ENCODE data around the gene PSMB5.

PSMB5 gene

DNA sequence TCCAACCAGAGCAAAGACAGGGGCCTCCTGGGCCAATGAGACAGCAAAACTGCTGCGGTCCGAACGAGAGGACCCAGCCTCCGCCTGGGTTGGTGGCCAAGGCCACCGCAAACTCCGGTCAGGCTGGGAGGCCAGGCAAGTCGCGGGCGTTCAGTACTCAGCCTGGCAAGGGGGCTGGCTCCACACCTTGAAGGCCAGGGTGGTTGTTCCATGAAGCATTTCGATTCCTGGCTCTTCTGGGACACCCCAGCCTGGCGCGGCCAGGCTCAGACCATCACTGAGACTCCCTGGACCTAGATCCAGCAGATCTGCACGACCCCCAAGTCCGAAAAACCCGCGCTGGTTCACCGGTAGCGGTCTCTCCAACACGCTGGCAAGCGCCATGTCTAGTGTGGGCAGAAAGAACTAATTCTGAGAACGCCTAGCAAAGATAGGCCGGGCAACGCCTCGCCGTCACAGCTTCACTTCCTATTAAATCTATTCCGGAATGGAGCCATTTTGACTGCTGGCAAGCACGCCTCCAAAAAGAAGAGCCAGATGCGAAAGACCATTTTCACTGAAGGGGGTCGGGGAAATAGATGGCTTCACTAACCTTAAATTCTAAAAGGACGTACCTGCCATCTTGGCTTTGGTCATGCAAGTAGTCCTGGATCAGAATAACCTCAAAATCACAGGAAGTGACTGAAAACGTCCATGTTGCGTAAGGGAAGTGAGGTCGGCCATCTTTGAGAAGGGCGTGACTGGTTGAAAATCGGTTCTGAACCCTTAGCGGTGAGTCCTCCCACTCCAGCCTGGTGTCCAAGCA, at the start of gene PSMB5:
PSMB5 (minus strand) TSS at position 403 of the 805 bp plus-strand sequence; CDS start at position 384, 19 bp downstream.
- H3K27me3 Mint-ChIP-seq, result no peaks in the 10 kb centered on the region
- peak within 1 kb of the TSS; percentile 86 for H3K4me3 Mint-ChIP-seq
- peaks cover 32% of the 10 kb centered on the region for H3K4me1 Mint-ChIP-seq
- ATAC-seq, result peak; percentile 98
- H3K27ac Mint-ChIP-seq, result peak within 1 kb of the TSS; percentile 97
- peaks cover 19% of the 10 kb centered on the region for H3K36me3 Mint-ChIP-seq
- H3K9me3 Mint-ChIP-seq, result no peaks in the 10 kb centered on the region

DNA sequence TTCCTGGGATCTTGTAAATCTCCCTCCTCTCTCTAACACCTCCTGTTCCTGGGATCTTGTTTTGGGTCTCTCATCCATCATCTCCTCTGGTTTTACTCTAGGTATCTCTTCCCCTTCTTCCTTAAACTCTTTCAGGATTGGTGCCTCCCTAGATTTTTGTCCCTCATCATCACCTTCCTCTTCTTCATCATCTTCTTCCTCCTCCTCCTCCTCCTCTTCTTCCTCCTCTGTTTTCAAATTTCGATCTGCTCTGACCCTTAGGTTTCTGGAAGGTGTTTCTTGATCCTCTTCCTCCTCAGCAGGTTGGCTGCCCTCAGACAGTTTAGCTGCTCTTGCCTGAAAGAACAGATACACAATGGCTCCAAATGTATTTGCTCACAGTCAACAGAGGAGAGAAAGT, 45.8 kb upstream of the PSMB5 start:
- no peak for ATAC-seq
- peaks cover 10% of the 10 kb centered on the region for H3K4me1 Mint-ChIP-seq
- H3K27me3 Mint-ChIP-seq, result no peaks in the 10 kb centered on the region
- no peaks in the 10 kb centered on the region for H3K9me3 Mint-ChIP-seq
- H3K27ac Mint-ChIP-seq, result peak overlapping the region; percentile 4
- no peak overlapping the region for H3K4me3 Mint-ChIP-seq
- peaks cover 39% of the 10 kb centered on the region for H3K36me3 Mint-ChIP-seq

DNA sequence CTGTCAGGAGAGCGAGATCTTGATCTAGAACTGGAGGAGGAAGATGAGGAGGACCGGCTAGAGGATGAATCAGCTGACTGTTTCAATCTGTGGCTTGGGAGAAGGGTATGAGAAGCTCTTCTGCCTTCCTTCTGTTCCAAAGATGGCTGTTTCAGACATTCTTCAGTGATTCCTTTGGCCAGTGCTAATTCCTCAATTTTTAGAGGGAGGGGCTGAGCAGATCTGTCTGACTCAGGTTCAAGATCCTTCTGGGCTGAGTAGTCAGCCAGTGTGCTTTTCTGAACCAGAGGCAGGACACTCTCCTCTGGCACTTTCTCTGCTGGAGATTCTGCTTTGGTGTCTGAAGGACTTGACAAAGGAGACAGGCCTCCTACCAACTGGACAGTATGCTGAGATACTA, 45.0 kb upstream of the PSMB5 start:
- peaks cover 7% of the 10 kb centered on the region for H3K4me1 Mint-ChIP-seq
- peak overlapping the region; percentile 4 for H3K27ac Mint-ChIP-seq
- no peaks in the 10 kb centered on the region for H3K9me3 Mint-ChIP-seq
- no peaks in the 10 kb centered on the region for H3K27me3 Mint-ChIP-seq
- no peak for ATAC-seq
- H3K4me3 Mint-ChIP-seq, result no peak overlapping the region
- H3K36me3 Mint-ChIP-seq, result peaks cover 37% of the 10 kb centered on the region

DNA sequence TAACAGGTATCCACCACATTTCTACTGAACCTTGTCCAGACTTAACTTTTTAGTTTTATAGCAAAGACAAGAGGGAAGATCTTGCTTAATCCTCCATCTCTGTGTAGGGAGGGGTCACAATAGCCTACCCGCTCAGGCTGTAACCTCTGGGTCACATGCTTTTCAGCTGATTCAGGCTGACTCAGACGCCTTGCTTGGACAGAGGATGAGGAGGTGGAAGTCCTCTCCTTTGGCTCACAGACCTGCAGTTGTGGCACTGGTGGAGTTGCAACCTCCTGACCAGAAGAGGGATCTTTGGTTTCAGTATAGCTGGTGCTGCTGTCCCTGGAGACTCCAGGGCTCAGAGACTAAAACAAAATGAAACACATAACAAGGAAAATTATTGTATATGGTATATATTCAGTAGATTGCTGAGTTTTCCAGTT, 44.0 kb upstream of the PSMB5 start:
- peak; percentile 65 for ATAC-seq
- peak overlapping the region; percentile 4 for H3K27ac Mint-ChIP-seq
- peaks cover 35% of the 10 kb centered on the region for H3K36me3 Mint-ChIP-seq
- H3K4me1 Mint-ChIP-seq, result peaks cover 7% of the 10 kb centered on the region
- H3K4me3 Mint-ChIP-seq, result no peak overlapping the region
- H3K27me3 Mint-ChIP-seq, result no peaks in the 10 kb centered on the region
- H3K9me3 Mint-ChIP-seq, result no peaks in the 10 kb centered on the region

DNA sequence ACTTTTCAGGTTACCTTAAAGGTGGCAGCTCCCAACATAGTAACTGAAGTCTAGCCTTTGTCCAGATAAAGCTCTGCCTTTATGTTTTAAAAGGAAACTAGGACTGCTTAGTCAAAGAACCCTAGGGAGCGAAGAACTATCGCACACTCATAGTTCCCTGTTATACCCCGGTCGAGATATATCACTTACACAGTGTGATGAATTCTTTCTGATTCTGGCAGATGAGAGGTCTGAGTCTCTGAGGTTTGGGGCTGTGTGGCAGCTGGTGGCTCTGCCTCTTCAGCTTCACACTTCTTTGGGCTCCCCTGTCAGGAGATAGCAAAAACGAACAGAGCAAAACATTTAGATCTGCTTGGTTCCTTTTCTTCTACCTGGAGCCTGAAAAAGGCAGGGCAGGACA, 43.3 kb upstream of the PSMB5 start:
- H3K27ac Mint-ChIP-seq, result no peak overlapping the region
- H3K9me3 Mint-ChIP-seq, result no peaks in the 10 kb centered on the region
- no peak for ATAC-seq
- peaks cover 7% of the 10 kb centered on the region for H3K4me1 Mint-ChIP-seq
- H3K4me3 Mint-ChIP-seq, result no peak overlapping the region
- no peaks in the 10 kb centered on the region for H3K27me3 Mint-ChIP-seq
- peaks cover 35% of the 10 kb centered on the region for H3K36me3 Mint-ChIP-seq

DNA sequence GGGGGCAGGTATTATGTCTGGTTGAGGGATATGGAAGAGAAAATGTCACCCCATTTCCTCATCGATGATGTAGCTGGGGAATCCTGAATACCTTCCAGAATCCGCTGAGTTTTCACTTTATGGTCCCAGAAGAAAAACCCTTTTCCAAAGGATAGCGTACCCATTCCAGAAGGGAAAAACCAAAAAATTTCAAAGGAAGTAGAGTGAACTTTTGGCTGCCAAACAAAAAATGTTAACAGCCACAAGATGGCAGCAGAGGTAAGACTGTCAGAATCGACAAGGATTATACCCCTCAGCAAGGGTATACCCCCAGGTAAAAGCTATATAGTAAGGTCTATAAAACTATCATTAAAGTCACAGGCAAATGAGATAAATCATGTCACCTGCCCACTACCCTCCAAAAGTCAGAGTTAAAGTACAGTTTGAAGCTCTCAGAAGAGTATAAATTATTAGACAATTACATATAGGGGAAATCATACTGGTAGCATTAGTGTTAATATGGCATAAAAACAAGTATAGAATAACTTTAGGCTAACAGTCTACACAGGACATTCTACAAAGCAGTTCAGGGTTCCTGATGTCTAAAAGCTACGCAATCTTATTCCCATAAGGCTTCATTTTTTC, 42.2 kb upstream of the PSMB5 start:
- no peaks in the 10 kb centered on the region for H3K27me3 Mint-ChIP-seq
- no peak overlapping the region for H3K4me3 Mint-ChIP-seq
- no peak for ATAC-seq
- H3K4me1 Mint-ChIP-seq, result peaks cover 13% of the 10 kb centered on the region
- no peaks in the 10 kb centered on the region for H3K9me3 Mint-ChIP-seq
- H3K36me3 Mint-ChIP-seq, result peaks cover 40% of the 10 kb centered on the region
- H3K27ac Mint-ChIP-seq, result no peak overlapping the region

DNA sequence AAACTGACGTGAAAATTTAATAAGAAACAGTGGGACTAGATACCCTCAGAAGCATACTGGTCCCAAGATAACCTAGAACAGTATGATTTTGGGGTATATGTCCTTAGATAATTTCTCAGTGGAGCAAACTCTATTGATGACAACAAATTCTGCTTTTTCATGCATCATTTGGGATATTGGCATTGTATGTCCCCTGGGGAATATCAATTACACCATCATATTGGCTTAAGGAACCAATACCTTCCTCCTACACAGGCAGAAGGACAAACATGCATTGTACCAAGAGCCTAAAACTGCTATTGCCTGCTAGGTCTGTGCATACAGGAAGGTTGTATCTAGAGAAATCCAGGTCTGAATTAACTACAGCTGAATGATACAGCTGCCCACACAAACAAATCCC, 40.2 kb upstream of the PSMB5 start:
- Mint-ChIP-seq H3K4me3 (no peak overlapping the region), H3K27me3 (no peaks in the 10 kb centered on the region), H3K27ac (no peak overlapping the region), H3K9me3 (no peaks in the 10 kb centered on the region), H3K4me1 (peaks cover 32% of the 10 kb centered on the region), H3K36me3 (peaks cover 28% of the 10 kb centered on the region)
- ATAC-seq, result no peak

DNA sequence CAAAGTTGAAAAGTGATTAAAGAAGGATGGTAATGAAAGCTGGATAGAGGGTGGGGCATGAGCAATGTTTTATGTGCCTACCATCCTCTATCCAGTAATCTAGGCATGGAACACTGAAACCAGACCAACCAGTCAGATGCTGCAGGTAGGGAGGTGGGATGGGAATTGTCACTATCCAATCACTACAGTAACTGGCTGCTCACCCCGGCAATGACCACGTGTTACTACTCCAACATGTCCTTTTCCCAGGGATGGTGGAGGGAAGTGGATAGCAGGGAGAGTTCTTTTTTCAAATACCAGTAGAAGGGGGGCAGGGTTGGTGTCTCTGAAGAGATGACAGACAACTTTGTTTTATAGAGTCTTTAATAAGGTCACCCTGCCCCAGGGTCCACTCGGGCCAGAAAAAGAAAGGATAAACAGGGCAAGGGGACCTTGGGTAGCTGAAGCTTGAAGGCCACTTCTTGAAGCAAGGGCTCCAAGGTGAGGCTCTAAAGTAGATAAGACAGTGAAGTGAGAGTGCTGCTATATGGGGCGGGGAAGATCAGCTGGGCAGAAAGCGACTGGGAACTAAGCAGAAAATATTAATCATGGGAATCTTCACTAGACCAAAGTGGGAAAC, 37.3 kb upstream of the PSMB5 start:
- H3K4me1 Mint-ChIP-seq, result peaks cover 40% of the 10 kb centered on the region
- H3K4me3 Mint-ChIP-seq, result peak overlapping the region; percentile 87
- H3K27me3 Mint-ChIP-seq, result no peaks in the 10 kb centered on the region
- peaks cover 27% of the 10 kb centered on the region for H3K36me3 Mint-ChIP-seq
- H3K9me3 Mint-ChIP-seq, result no peaks in the 10 kb centered on the region
- no peak for ATAC-seq
- H3K27ac Mint-ChIP-seq, result peak overlapping the region; percentile 83

DNA sequence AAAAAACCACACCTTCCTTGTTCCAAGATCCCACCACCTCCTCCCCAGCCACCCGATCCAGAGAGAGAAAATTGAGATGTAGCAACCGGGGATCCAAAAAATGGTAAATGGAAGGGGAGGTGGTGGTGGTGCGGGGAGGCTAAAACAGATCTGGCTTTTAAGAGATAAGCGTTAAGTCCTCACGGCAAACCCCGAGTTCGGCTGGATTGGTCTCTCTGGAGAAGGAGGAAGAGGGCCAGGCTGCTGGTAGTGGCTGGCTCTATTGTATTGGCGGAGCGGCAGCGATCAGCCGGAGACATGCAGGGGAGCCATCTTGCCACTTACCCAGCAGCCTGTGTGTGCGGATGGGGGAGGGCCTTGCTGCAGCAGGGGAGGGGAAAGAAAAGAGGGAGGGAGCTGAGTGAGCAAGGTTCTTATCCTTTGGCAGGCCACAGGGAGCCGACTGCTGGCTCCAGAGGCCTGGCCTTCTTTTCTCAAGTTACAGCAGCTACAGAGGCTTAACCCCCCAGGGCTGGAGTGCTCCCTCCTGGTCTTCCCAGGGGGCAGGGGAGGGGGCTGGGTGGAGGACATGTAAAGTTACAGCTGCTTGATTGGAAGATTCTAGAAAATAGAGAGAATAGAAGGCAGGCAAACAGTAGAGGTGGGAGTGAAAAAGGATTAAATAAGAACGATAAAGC, 36.7 kb upstream of the PSMB5 start:
- ATAC-seq, result peak; percentile 92
- Mint-ChIP-seq H3K27me3 (no peaks in the 10 kb centered on the region), H3K9me3 (no peaks in the 10 kb centered on the region), H3K4me3 (peak overlapping the region; percentile 87), H3K27ac (peak overlapping the region; percentile 83), H3K36me3 (peaks cover 33% of the 10 kb centered on the region), H3K4me1 (peaks cover 40% of the 10 kb centered on the region)

DNA sequence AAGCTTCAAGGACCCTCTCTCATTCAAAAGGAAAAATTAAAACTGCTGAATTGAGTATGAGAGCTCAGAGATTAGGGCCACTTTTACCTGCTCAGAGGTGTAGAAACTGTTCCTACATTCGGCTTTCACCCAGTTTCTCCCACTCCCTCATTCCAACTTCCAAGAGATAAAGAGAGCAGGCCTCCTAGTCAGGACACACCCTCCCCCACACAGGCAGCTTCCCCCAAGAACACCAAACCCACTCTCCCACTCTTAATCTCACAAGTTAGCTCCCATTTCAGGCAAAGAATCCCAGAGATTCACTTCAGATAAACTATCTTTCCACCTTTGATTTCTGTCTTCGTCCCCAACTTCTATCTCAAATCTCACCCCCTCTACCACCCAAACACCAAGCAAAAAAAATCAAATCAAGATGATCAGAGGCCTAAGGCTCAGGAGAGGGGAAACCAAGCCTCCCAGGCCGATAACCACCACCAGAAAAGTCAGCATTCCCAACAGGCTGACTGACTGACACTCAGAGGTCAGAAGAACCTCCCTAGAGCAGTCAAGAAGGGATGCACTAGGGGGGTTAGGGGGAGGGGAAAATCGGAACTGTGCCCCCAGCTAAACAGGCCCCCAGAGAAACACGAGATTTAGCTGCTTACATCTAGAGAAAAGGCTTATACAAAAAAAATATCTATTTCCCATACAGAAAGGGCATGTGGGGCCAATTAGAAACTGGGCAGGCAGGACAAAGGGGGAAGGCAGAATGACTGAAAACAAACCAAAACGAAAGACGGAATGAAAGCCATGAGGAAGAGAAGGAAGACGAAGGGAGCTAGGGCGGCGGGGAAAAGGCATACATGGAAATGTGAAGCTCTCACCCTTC, 35.8 kb upstream of the PSMB5 start:
- Mint-ChIP-seq H3K27me3 (no peaks in the 10 kb centered on the region), H3K4me3 (peak overlapping the region; percentile 87), H3K36me3 (peaks cover 39% of the 10 kb centered on the region), H3K27ac (peak overlapping the region; percentile 83), H3K4me1 (peaks cover 40% of the 10 kb centered on the region), H3K9me3 (no peaks in the 10 kb centered on the region)
- ATAC-seq, result no peak

DNA sequence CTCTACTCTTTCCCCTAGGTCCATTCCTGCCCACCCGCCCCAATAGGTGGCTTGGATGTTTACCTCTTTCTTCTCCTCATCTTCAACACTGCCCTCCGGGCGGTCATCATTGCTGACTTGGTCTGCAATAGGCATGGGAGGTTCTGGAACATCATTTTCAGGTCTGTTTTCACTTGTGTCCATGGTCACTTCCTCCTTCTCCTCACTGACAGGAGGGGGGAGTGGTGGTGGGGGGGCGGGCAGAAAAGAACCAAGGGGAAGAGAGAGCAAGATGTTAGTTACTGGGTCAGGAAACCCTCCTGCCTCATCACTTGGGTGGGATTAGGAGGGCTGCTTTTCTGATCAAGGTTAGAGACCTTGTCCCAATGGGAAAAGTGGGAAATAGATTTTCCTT, 34.7 kb upstream of the PSMB5 start:
- Mint-ChIP-seq H3K4me3 (no peak overlapping the region), H3K4me1 (peaks cover 40% of the 10 kb centered on the region), H3K36me3 (peaks cover 45% of the 10 kb centered on the region), H3K9me3 (no peaks in the 10 kb centered on the region), H3K27me3 (no peaks in the 10 kb centered on the region), H3K27ac (peak overlapping the region; percentile 50)
- no peak for ATAC-seq

DNA sequence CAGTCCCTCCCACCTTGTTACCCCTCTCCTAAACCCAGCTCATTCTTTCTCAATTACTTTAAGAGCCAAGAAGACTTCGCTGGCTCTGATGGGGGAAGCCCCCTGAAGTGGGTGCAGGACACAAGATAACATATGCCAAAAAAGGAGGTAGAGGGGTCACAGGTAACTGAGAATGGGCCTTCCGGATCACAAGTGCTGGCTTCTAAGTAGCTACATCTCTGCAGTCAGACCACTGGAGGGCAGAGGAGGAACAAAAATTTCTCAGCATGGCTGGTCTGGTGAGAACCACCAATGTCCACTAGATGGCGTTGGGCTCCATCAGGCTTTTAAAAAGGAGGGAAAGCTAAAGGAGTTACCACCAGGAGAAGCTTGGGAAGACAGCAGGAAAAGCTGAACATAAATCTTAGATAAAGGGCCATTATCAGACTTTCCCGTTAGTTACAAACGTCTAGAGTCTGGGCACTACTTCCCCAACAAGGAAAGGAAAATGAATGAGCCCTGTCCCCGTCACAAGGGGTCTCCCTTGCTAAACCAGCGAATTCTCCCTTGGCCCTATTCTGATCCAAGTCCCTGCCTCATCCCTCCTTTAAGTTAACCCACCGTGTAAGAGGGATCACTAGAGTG, 34.2 kb upstream of the PSMB5 start:
- peak overlapping the region; percentile 50 for H3K27ac Mint-ChIP-seq
- H3K4me3 Mint-ChIP-seq, result peak overlapping the region; percentile 22
- H3K36me3 Mint-ChIP-seq, result peaks cover 50% of the 10 kb centered on the region
- peaks cover 40% of the 10 kb centered on the region for H3K4me1 Mint-ChIP-seq
- no peaks in the 10 kb centered on the region for H3K27me3 Mint-ChIP-seq
- H3K9me3 Mint-ChIP-seq, result no peaks in the 10 kb centered on the region
- peak; percentile 91 for ATAC-seq

DNA sequence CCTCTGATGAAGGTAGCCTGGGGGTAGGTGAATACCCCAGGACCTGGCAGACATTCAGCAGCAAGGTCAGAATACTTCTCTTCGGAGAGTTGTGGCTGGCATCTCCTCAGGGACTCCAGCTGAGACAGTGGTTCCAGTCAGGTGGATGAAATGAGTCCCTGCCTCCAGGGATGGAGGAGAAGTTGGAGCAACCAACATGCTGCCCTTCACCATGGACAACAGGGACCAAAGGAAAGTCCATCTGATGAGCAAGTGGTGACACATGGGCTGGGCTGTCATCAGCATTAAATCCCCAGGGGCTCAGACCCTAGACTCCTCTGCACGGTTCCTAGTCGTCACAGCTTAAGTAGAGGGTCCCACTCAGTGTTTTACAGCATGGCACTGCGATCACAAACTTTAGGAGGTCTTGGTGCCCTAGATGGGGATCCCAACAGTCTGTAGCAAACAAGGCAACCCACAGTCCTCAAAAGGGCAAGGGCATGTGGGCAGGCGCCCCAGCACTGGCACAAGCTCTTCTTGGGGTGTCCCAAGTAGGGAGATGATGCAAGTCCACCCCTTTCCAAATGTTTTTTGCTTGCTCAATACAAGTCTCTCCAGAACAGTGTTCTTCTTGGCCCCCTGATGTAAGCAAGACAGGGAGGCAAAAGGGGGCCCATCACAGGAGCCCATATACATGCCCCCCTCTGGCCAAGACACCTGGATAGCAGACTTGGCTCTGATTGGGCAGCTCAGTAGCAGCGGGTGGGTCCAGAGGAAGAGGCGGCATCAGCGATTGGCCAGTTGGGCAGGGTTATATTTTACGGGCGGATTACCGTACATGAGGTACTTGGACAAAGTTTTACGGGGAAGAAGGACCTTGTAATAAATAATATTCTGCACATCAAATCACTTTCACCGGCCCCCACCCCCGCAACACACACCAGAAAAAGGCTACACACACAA, 33.4 kb upstream of the PSMB5 start:
- Mint-ChIP-seq H3K27ac (peak overlapping the region; percentile 50), H3K36me3 (peaks cover 58% of the 10 kb centered on the region), H3K4me3 (no peak overlapping the region), H3K27me3 (no peaks in the 10 kb centered on the region), H3K9me3 (no peaks in the 10 kb centered on the region), H3K4me1 (peaks cover 40% of the 10 kb centered on the region)
- ATAC-seq, result no peak

Data from stimulated activated memory B cell treated with anti-CD40 and anti-IgM and Interleukin-4, amounts not matched to agents 10 μg/mL and 1 μg/mL and 100 μg/mL, for 72 hours (primary cell).